Vagina (tissue), 2 donors: ENCODE results near the gene PTRH1. TPM values are rescaled to one million over a fixed set of nuclear protein-coding genes. Genes with fewer than 3 reads are reported as not detected.

ENCODE experiments used
- DNase-seq, 2 donors: peaks; one replicate each; pipeline ENCODE4 v3.0.0-alpha.2; 2017; ENCODE audit errors: extremely low spot score in 2 of 2
- H3K27ac ChIP-seq: fragments of 200-600 bp; sonication (generic); one replicate; pipeline ENCODE4 v1.5.1; 2019
- H3K27me3 ChIP-seq: fragments of 200-600 bp; sonication (generic); one replicate; pipeline ENCODE4 v1.5.1; 2019
- H3K36me3 ChIP-seq, 2 donors: fragments of 200-600 bp; sonication (generic); one replicate each; pipeline ENCODE4 v1.5.1; 2017 to 2019
- H3K4me1 ChIP-seq: fragments of 200-600 bp; sonication (generic); one replicate; pipeline ENCODE4 v1.5.1; 2019
- H3K4me3 ChIP-seq, 2 donors: fragments of 200-600 bp; sonication (generic); 1 replicate in 1 of 2; 2 replicates in 1 of 2; pipeline ENCODE4 v1.5.1; 2016 to 2019
- H3K9me3 ChIP-seq: fragments of 200-600 bp; sonication (generic); one replicate; pipeline ENCODE4 v1.5.1; 2019
- POLR2A ChIP-seq, 2 donors: fragments of 450-650 bp; IDR thresholded peaks; one replicate each; pipeline ENCODE4 v1.6.1; 2017; ENCODE audit warnings: antibody characterized with exemption in 2 of 2, mild to moderate bottlenecking in 2 of 2, moderate library complexity in 2 of 2
- POLR2AphosphoS5 ChIP-seq, 2 donors: sonication (generic); formaldehyde crosslinking; IDR thresholded peaks; one replicate each; pipeline ENCODE4 v1.9.0; 2017; ENCODE audit warnings: antibody characterized with exemption in 2 of 2, mild to moderate bottlenecking in 2 of 2, low read depth in 1 of 2; ENCODE audit not compliant: insufficient read depth in 1 of 2
- intact Hi-C: fragments of 100-400 bp; cut with DNase I; formaldehyde crosslinking; loops from one replicate; pipeline ENCODE4 v1.15.1; 2023
- total RNA-seq: library from RNA; depleted of rRNA; stranded (reverse); fragments of >200 nt; gene quantifications from one replicate; pipeline ENCODE4 v1.2.3, GENCODE V29; 2016
- TF ChIP-seq, protein P1 (sequence below), 3 experiments: fragments of 450-650 bp in 2 of 3; fragments of 200-600 bp in 1 of 3; sonication (generic) in 1 of 3; IDR thresholded peaks; one replicate each; pipeline ENCODE4 v1.5.1; 2017 to 2019; ENCODE audit warnings: antibody characterized with exemption in 3 of 3, mild to moderate bottlenecking in 2 of 3, moderate library complexity in 2 of 3

PTRH1 gene
- total RNA-seq, 1 donor from 2014 or later = 2.2 TPM

DNA sequence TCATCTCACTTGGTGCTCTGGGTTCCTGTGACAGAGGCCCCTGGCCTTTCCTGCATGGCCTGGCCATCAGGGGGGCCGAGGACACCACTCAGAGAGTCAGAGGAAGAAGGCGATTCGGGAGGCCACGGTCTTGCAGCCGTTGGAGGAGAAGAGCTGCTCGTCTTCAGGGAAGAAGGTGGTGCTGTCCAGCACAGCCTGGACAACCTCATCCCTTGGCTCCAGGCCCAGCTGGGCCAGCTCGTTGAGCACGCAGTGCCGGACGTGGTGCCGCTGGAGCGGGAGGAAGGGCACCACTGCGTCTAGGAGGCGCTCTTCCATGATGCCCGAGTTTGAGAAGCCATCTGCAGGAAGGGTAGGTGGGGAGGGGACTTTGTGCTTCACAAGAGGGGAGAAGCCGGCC is 16.5 kb upstream of the PTRH1 start:
- Histone ChIP-seq H3K27me3 (no peaks in the 10 kb centered on the region), H3K27ac (no peak overlapping the region), H3K4me3 (no peak overlapping the region), H3K36me3 (peaks cover 0 to 12% of the 10 kb centered on the region in 2 donors), H3K9me3 (no peaks in the 10 kb centered on the region), H3K4me1 (peaks cover 15% of the 10 kb centered on the region)
- TF ChIP-seq POLR2AphosphoS5 (IDR thresholded peaks at IDR 0.05; ENCODE audit: insufficient read depth in 1 of 2, low read depth in 1 of 2) (no peak), POLR2A (IDR thresholded peaks at IDR 0.05) (no peak)
- TF ChIP-seq, protein P1, sequence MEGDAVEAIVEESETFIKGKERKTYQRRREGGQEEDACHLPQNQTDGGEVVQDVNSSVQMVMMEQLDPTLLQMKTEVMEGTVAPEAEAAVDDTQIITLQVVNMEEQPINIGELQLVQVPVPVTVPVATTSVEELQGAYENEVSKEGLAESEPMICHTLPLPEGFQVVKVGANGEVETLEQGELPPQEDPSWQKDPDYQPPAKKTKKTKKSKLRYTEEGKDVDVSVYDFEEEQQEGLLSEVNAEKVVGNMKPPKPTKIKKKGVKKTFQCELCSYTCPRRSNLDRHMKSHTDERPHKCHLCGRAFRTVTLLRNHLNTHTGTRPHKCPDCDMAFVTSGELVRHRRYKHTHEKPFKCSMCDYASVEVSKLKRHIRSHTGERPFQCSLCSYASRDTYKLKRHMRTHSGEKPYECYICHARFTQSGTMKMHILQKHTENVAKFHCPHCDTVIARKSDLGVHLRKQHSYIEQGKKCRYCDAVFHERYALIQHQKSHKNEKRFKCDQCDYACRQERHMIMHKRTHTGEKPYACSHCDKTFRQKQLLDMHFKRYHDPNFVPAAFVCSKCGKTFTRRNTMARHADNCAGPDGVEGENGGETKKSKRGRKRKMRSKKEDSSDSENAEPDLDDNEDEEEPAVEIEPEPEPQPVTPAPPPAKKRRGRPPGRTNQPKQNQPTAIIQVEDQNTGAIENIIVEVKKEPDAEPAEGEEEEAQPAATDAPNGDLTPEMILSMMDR (IDR thresholded peaks at IDR 0.05) = no peak
- intact Hi-C loops = loop anchor here (2.0 to 10.0 kb wide), 3 partner anchors 35 to 227 kb away; no protein-coding TSS in a partner anchor
- no peak for DNase-seq

DNA sequence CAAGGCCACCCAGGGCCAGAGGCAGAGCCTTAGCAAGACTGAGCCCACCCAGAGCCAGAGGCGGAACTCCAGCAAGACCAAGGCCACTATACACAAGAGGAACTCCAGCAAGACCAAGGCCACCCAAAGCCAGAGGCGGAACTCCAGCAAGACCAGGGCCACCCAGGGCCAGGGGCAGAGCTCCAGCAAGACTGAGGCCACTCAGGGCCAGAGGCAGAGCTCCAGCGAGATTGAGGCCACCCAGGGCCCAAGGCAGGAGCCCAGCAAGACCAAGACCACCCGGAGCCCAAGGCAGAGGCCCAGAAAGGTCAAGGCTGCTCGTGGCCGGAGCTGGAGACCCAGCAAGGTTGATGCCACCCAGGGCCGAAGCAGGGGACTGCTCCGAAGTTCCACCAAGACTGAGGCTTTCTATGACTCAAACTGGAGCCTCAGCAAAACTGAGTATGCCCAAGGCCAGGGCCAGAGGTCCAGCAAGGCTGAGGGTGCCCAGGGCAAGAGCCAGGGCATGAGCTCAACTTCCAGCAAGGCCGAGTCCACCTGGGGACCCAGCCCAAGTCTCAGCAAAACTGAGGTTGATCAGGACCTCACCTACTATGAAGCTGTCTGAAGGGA is 15.4 kb upstream of the PTRH1 start:
- H3K27me3 ChIP-seq = no peaks in the 10 kb centered on the region
- H3K4me3 ChIP-seq = no peak overlapping the region
- TF ChIP-seq POLR2AphosphoS5 (IDR thresholded peaks at IDR 0.05; ENCODE audit: insufficient read depth in 1 of 2, low read depth in 1 of 2) (no peak), POLR2A (IDR thresholded peaks at IDR 0.05) (no peak)
- TF ChIP-seq, protein P1 (IDR thresholded peaks at IDR 0.05) = no peak
- no peaks in the 10 kb centered on the region for H3K9me3 ChIP-seq
- H3K27ac ChIP-seq = no peak overlapping the region
- peaks cover 0 to 12% of the 10 kb centered on the region in 2 donors for H3K36me3 ChIP-seq
- no peak for DNase-seq
- H3K4me1 ChIP-seq = peaks cover 15% of the 10 kb centered on the region
- intact Hi-C loops = loop anchor here (5.0 to 10.0 kb wide), 2 partner anchors 134 to 226 kb away; no protein-coding TSS in a partner anchor

DNA sequence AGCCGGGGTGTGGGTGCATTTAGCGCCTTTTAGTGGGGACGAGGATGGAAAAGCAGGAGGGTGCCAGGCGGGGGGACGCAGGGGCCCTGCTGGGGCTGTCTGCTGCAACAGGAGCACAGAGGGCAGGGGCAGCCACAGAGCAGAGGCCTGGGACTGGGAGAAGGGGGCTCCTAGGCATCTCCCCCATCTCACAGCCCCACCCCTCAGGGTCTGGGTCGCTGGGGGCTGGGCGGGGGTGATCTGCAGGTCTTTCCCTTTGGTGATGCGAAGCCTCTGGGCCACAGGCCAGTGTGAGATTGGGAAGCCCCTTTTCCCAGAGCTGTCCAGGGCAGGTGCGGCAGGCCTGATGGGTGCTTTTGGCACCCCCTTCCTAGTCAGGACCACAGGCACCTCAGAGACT is 14.8 kb upstream of the PTRH1 start:
- no peak for DNase-seq
- TF ChIP-seq POLR2AphosphoS5 (IDR thresholded peaks at IDR 0.05; ENCODE audit: insufficient read depth in 1 of 2, low read depth in 1 of 2) (no peak), POLR2A (IDR thresholded peaks at IDR 0.05) (no peak)
- TF ChIP-seq, protein P1 (IDR thresholded peaks at IDR 0.05) = no peak
- H3K36me3 ChIP-seq = peaks cover 0 to 12% of the 10 kb centered on the region in 2 donors
- no peaks in the 10 kb centered on the region for H3K27me3 ChIP-seq
- intact Hi-C loops = loop anchor here (5.0 to 10.0 kb wide), 2 partner anchors 133 to 225 kb away; no protein-coding TSS in a partner anchor
- peaks cover 15% of the 10 kb centered on the region for H3K4me1 ChIP-seq
- H3K4me3 ChIP-seq = no peak overlapping the region
- H3K27ac ChIP-seq = no peak overlapping the region
- H3K9me3 ChIP-seq = no peaks in the 10 kb centered on the region

DNA sequence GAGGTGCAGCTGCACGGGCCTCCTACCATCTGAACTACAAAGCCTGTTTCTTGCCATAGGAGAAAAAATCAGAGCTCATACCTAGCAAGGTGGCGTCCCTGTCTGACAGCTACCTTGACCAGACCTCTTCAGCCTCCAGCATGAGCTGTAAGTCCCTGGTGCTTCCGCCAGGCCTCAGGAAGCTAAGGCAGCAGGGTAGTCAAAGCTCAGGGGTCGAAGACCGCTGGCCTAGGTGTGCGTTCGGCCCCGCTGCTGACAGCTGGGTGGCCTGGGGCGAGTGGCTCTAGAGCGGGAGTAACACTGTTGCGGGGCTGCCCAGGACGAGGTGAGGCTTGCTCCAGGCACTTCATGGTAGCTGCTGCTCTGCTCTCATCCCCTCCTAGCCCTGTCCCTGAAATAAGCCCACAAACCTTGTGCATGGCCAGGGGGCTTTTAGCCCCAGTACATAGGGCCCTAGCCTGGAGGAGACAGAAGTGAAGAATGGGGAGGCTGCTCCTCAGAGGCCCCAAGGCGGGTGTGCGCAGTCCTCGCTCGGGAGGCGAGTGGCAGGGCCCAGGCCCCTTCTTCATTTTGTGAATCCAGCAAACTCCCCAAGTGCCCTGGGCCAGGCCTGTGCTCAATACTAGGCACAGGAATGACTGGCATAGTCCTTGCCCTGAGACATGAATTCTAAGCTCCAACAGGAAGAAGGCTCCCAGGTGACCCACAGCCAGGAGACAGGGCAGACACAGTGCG is 14.2 kb upstream of the PTRH1 start:
- Histone ChIP-seq H3K27ac (no peak overlapping the region), H3K4me3 (no peak overlapping the region), H3K4me1 (peaks cover 17% of the 10 kb centered on the region), H3K27me3 (no peaks in the 10 kb centered on the region), H3K9me3 (no peaks in the 10 kb centered on the region), H3K36me3 (peaks cover 0 to 12% of the 10 kb centered on the region in 2 donors)
- intact Hi-C loops = loop anchor here (5.0 to 10.0 kb wide), 2 partner anchors 132 to 225 kb away; no protein-coding TSS in a partner anchor
- TF ChIP-seq POLR2A (IDR thresholded peaks at IDR 0.05) (no peak), POLR2AphosphoS5 (IDR thresholded peaks at IDR 0.05; ENCODE audit: insufficient read depth in 1 of 2, low read depth in 1 of 2) (no peak)
- TF ChIP-seq, protein P1 (IDR thresholded peaks at IDR 0.05) = no peak
- DNase-seq = no peak
